Type B pancreatic cell (in vitro differentiated cells): Measurements from ENCODE around the gene EIF2A. TPM values are rescaled to one million over a fixed set of nuclear protein-coding genes. Genes with fewer than 3 reads are reported as not detected.
A peak's percentile ranks its signal among the peaks of the same experiment; 100 is the strongest.

Experiments used
- DNase-seq: peaks from one replicate; pipeline ENCODE4 v3.0.0; 2021; ENCODE audit warnings: mixed read lengths; ENCODE audit not compliant: unreplicated experiment; ENCODE audit errors: extremely low spot score
- H3K27ac Mint-ChIP-seq: 2 replicates; pipeline ENCODE4 v1.8.0; 2021; ENCODE audit warnings: mild to moderate bottlenecking, mixed read lengths
- H3K27me3 Mint-ChIP-seq: 2 replicates; pipeline ENCODE4 v1.8.0; 2021; ENCODE audit warnings: mixed read lengths
- H3K36me3 Mint-ChIP-seq: 2 replicates; pipeline ENCODE4 v1.8.0; 2021; ENCODE audit warnings: mixed read lengths
- H3K4me1 Mint-ChIP-seq: one replicate; pipeline ENCODE4 v1.8.0; 2021; ENCODE audit warnings: mixed read lengths; ENCODE audit not compliant: unreplicated experiment
- H3K4me3 Mint-ChIP-seq: 2 replicates; pipeline ENCODE4 v1.8.0; 2021; ENCODE audit warnings: mild to moderate bottlenecking, mixed read lengths
- H3K9me3 Mint-ChIP-seq: 2 replicates; pipeline ENCODE4 v1.8.0; 2021; ENCODE audit warnings: mixed read lengths
- total RNA-seq: library from RNA; stranded (reverse); gene quantifications from 2 replicates; pipeline ENCODE4 v1.2.1, GENCODE V29; 2021; ENCODE audit warnings: low replicate concordance
- TF ChIP-seq, protein P1 (sequence below): fragments of 200-600 bp; sonication (generic); conservative IDR thresholded peaks from 2 replicates; pipeline ENCODE4 v1.5.0; 2021; ENCODE audit warnings: antibody characterized with exemption, mild to moderate bottlenecking

Gene EIF2A
- total RNA-seq, 1 donor from 2014 or later, result 58.3 TPM

DNA sequence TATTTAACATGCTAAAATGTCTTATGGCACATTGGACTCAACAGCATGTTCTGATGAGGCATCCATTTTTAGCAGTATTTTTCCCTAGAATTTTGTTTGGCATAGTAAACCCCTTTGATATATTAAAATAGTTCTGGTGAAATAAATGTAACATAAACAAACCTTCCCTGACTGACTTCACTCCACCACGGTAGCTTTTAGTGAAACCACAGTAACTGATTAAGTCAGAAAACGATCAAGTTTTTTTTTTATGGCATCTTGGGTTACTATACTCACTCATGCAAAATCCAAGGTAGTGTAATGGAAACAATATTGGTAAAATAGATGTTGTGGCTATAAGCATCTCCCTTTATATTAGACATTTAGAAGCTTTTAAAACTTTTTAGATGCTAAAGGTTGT lies 3.1 kb upstream of the EIF2A start:
- Mint-ChIP-seq H3K9me3 (no peaks in the 10 kb centered on the region), H3K4me3 (no peak overlapping the region), H3K4me1 (peaks cover 35% of the 10 kb centered on the region), H3K27me3 (no peaks in the 10 kb centered on the region), H3K36me3 (peaks cover 16% of the 10 kb centered on the region), H3K27ac (no peak overlapping the region)
- TF ChIP-seq, protein P1, sequence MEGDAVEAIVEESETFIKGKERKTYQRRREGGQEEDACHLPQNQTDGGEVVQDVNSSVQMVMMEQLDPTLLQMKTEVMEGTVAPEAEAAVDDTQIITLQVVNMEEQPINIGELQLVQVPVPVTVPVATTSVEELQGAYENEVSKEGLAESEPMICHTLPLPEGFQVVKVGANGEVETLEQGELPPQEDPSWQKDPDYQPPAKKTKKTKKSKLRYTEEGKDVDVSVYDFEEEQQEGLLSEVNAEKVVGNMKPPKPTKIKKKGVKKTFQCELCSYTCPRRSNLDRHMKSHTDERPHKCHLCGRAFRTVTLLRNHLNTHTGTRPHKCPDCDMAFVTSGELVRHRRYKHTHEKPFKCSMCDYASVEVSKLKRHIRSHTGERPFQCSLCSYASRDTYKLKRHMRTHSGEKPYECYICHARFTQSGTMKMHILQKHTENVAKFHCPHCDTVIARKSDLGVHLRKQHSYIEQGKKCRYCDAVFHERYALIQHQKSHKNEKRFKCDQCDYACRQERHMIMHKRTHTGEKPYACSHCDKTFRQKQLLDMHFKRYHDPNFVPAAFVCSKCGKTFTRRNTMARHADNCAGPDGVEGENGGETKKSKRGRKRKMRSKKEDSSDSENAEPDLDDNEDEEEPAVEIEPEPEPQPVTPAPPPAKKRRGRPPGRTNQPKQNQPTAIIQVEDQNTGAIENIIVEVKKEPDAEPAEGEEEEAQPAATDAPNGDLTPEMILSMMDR, result no peak
- DNase-seq, result no peak

DNA sequence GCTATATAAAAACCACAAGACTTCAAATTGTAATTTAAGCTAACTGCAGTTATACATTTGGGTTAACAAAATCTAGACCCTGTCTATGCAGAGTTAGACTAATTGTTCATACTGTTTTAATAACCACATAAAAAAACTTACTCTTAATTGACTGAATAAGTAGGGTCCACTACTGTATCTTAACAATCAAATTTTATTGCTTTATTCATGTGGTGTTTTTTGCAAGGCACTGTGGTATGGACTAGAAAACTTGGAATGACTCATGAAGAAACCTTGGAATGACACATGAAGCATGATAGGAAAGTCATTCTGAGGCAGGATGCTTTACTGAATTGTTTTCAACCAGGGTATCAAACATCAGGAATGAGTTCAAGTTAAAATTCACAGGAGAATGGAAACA lies 2.5 kb upstream of the EIF2A start:
- peak overlapping the region; percentile 92 for H3K4me3 Mint-ChIP-seq
- DNase-seq, result no peak
- no peaks in the 10 kb centered on the region for H3K9me3 Mint-ChIP-seq
- H3K27me3 Mint-ChIP-seq, result no peaks in the 10 kb centered on the region
- H3K27ac Mint-ChIP-seq, result peak overlapping the region; percentile 97
- TF ChIP-seq, protein P1, result no peak
- peaks cover 30% of the 10 kb centered on the region for H3K4me1 Mint-ChIP-seq
- H3K36me3 Mint-ChIP-seq, result peaks cover 16% of the 10 kb centered on the region

DNA sequence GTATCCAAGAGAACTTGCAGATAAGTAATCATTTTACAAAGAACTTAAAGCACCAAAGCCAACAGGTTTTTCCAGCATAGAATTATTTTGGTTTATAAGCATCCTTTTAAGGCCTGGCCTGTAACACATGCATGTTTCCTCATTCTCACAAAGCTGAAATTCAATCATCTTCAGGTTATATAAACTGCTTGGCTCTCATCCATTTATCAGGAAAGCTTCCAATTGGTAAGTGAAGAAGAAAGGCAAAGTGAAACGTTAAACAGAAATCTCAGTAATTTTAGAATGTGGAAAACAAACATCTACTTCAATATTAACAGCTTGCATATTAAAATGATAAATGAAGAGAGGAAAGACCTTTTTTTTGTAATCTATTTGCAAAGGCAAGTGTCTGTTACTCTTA lies 1.9 kb upstream of the EIF2A start:
- Mint-ChIP-seq H3K4me1 (peaks cover 26% of the 10 kb centered on the region), H3K4me3 (peak overlapping the region; percentile 92), H3K27me3 (no peaks in the 10 kb centered on the region), H3K9me3 (no peaks in the 10 kb centered on the region), H3K27ac (peak overlapping the region; percentile 97), H3K36me3 (peaks cover 16% of the 10 kb centered on the region)
- no peak for DNase-seq
- TF ChIP-seq, protein P1, result no peak

DNA sequence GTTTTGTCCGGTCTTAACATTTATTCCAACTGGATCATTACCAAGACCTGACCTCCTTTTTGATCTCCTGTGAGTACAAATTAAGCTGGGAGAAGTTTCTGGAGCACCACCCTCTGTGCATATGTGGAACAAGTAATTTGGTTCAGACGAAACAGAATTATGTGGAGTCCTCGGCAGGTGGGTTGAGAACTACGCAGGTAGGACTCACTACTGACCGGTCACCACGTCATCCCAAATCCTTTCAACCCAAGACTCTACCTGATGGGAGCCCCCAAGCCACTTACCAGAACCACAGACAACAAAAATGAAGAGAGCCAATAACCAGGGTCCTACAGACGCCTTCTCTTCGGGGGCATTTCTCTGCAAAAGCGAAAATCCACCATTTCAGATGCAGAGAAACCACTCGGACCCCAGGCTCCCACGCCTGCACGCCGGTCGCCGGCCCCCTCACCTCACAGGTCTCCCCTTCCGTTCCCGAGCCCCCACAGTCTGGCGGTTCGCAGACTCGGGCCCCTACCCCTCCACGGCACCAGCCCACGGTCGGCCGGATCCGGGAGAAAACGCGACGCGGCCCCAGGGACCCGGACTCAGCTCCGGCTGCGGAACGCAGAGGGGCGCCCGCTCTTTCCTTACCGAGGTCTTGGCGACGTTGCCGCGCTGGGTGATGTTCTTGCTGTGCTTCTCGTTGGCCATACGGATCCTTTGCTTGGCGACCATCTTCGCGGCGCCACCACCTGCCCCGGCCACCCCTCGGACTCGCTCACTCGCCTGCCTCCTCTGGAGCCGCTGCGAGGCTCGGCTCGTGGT lies 965 bp upstream of the EIF2A start:
- Mint-ChIP-seq H3K4me3 (peak overlapping the region; percentile 92), H3K4me1 (peaks cover 29% of the 10 kb centered on the region), H3K27me3 (no peaks in the 10 kb centered on the region), H3K36me3 (peaks cover 16% of the 10 kb centered on the region), H3K27ac (peak overlapping the region; percentile 97), H3K9me3 (no peaks in the 10 kb centered on the region)
- TF ChIP-seq, protein P1, result no peak
- peak; percentile 75 for DNase-seq

DNA sequence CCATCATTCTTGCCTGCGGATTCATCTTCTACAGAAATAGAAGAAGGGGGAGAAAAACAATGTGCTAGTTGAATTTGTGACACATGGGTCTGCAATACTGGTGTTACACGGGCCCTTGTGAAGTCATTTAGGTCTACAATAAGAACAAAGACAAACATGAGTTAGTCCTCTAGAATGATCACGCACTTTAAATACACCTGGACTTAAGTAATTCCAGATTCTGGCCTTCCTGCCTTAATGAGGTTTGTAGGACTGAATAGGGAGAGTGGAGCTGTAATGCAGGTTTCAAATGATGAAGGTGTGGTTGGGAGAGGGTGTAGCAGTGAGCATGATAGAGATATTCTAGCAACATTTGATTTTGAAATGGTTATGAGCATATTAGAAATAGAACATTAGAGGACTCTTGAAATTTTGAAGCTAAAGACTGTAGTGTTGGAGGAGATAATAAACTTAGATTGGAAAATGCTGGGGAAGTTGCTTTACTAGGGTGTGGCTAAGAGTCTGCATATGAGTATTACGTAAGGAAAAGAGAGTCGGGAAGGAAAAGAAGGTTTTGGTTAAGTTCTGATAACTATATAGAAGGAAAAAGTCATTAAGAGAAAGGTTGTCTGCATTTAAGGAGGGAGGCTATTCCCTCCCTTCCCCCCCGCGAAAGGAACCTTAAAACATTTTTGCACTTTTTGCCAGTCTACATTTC lies 606 bp downstream of the EIF2A start:
- no peaks in the 10 kb centered on the region for H3K9me3 Mint-ChIP-seq
- no peaks in the 10 kb centered on the region for H3K27me3 Mint-ChIP-seq
- H3K4me3 Mint-ChIP-seq, result peak overlapping the region; percentile 92
- no peak for DNase-seq
- H3K27ac Mint-ChIP-seq, result peak overlapping the region; percentile 97
- TF ChIP-seq, protein P1, result no peak
- H3K4me1 Mint-ChIP-seq, result peaks cover 26% of the 10 kb centered on the region
- peaks cover 15% of the 10 kb centered on the region for H3K36me3 Mint-ChIP-seq
